Effector memory CD4-positive, alpha-beta T cell (primary cell): ENCODE measurements around the gene IL27RA.
A peak's percentile ranks its signal among the peaks of the same experiment; 100 is the strongest.

Experiments used
- DNase-seq, 3 donors: peaks; one replicate each; pipeline ENCODE4 v3.0.0-alpha.2; 2020
- H3K27ac ChIP-seq: 2 replicates; pipeline ENCODE4 v1.7.0; 2013; ENCODE audit warnings: mild to moderate bottlenecking, low read length, moderate library complexity; ENCODE audit not compliant: insufficient read depth, poor library complexity, severe bottlenecking
- H3K27me3 ChIP-seq: replicated peaks from 2 replicates; pipeline ENCODE4 v1.7.0; 2013; ENCODE audit warnings: mild to moderate bottlenecking, low read length; ENCODE audit not compliant: insufficient read depth, control insufficient read depth, poor library complexity, severe bottlenecking
- H3K36me3 ChIP-seq: 2 replicates; pipeline ENCODE4 v1.7.0; 2013; ENCODE audit warnings: mild to moderate bottlenecking, low read length, moderate library complexity; ENCODE audit not compliant: control insufficient read depth, insufficient read depth
- H3K4me1 ChIP-seq: 2 replicates; pipeline ENCODE4 v1.7.0; 2013; ENCODE audit warnings: low read length, mild to moderate bottlenecking; ENCODE audit not compliant: control insufficient read depth, insufficient read depth, poor library complexity, severe bottlenecking
- H3K4me3 ChIP-seq: 2 replicates; pipeline ENCODE4 v1.7.0; 2013; ENCODE audit warnings: low read length, low read depth, mild to moderate bottlenecking; ENCODE audit not compliant: insufficient read depth, poor library complexity, severe bottlenecking
- H3K9me3 ChIP-seq: 2 replicates; pipeline ENCODE4 v1.7.0; 2013; ENCODE audit warnings: mild to moderate bottlenecking, low read length, moderate library complexity; ENCODE audit not compliant: control insufficient read depth
- total RNA-seq, 3 donors: gene quantifications; one replicate each; lab custom pipeline; 2026; lab: John Stamatoyannopoulos, UW

IL27RA gene
- 80.0 to 81.1 (median 80.4) reads per million in 3 donors for total RNA-seq

- Histone ChIP-seq H3K36me3 (peaks cover 6% of the 10 kb centered on the region), H3K27ac (peak within 1 kb of the TSS; percentile 96), H3K9me3 (no peaks in the 10 kb centered on the region), H3K4me1 (peaks cover 15% of the 10 kb centered on the region), H3K27me3 (no peaks in the 10 kb centered on the region), H3K4me3 (peak within 1 kb of the TSS; percentile 69)
- peak; percentile 61 to 71 (median 66) for DNase-seq
These were observed at the start of gene IL27RA for GRCh38 chr19:14031719-14032480. IL27RA (plus strand) TSS chr19:14031762; CDS start chr19:14031873, 111 bp downstream.

- H3K27me3 ChIP-seq, result no peaks in the 10 kb centered on the region
- no peaks in the 10 kb centered on the region for H3K9me3 ChIP-seq
- H3K4me1 ChIP-seq, result peaks cover 53% of the 10 kb centered on the region
- H3K27ac ChIP-seq, result no peak overlapping the region
- peaks cover 6% of the 10 kb centered on the region for H3K36me3 ChIP-seq
- DNase-seq, result no peak
- H3K4me3 ChIP-seq, result no peak overlapping the region
These were observed 49.5 kb upstream of the IL27RA start for GRCh38 chr19:13981988-13982501.

GRCh38 chr19:13982773-13983172 lies 48.8 kb upstream of the IL27RA start:
- Histone ChIP-seq H3K9me3 (no peaks in the 10 kb centered on the region), H3K27ac (peak overlapping the region; percentile 61), H3K27me3 (no peaks in the 10 kb centered on the region), H3K4me1 (peaks cover 60% of the 10 kb centered on the region), H3K36me3 (peaks cover 6% of the 10 kb centered on the region), H3K4me3 (no peak overlapping the region)
- DNase-seq, result no peak

- H3K36me3 ChIP-seq, result peaks cover 6% of the 10 kb centered on the region
- H3K9me3 ChIP-seq, result no peaks in the 10 kb centered on the region
- peak overlapping the region; percentile 61 for H3K27ac ChIP-seq
- H3K4me1 ChIP-seq, result peaks cover 66% of the 10 kb centered on the region
- peak in 2 of 3 donors; percentile 21 to 37 for DNase-seq
- no peaks in the 10 kb centered on the region for H3K27me3 ChIP-seq
- H3K4me3 ChIP-seq, result no peak overlapping the region
These were observed 48.2 kb upstream of the IL27RA start for GRCh38 chr19:13983213-13983889.

- peak overlapping the region; percentile 99 for H3K27ac ChIP-seq
These were observed 47.4 kb upstream of the IL27RA start for GRCh38 chr19:13984186-13984585.

GRCh38 chr19:13984875-13985741 lies 46.5 kb upstream of the IL27RA start:
- Histone ChIP-seq H3K4me1 (peaks cover 68% of the 10 kb centered on the region), H3K27me3 (no peaks in the 10 kb centered on the region), H3K27ac (peak overlapping the region; percentile 99), H3K4me3 (no peak overlapping the region), H3K9me3 (no peaks in the 10 kb centered on the region), H3K36me3 (peaks cover 6% of the 10 kb centered on the region)
- DNase-seq, result peak in 2 of 3 donors; percentile 22 to 42

More at GRCh38 chr19:13984186-13984585, 47.4 kb upstream of the IL27RA start:
- Histone ChIP-seq H3K4me3 (no peak overlapping the region), H3K27me3 (no peaks in the 10 kb centered on the region), H3K4me1 (peaks cover 68% of the 10 kb centered on the region), H3K36me3 (peaks cover 6% of the 10 kb centered on the region), H3K9me3 (no peaks in the 10 kb centered on the region)
- no peak for DNase-seq

GRCh38 chr19:13985771-13986347 lies 45.7 kb upstream of the IL27RA start:
- H3K4me3 ChIP-seq, result no peak overlapping the region
- peak overlapping the region; percentile 99 for H3K27ac ChIP-seq
- DNase-seq, result no peak
- peaks cover 68% of the 10 kb centered on the region for H3K4me1 ChIP-seq
- H3K36me3 ChIP-seq, result no peaks in the 10 kb centered on the region
- H3K9me3 ChIP-seq, result no peaks in the 10 kb centered on the region
- H3K27me3 ChIP-seq, result no peaks in the 10 kb centered on the region

- DNase-seq, result peak; percentile 99
- Histone ChIP-seq H3K36me3 (peaks cover 3% of the 10 kb centered on the region), H3K4me1 (peaks cover 68% of the 10 kb centered on the region), H3K9me3 (no peaks in the 10 kb centered on the region), H3K27ac (peak overlapping the region; percentile 99), H3K4me3 (peak overlapping the region; percentile 44), H3K27me3 (no peaks in the 10 kb centered on the region)
These were observed 45.1 kb upstream of the IL27RA start for GRCh38 chr19:13986348-13986904.
